RWPE1 (cell line): ENCODE results near the gene CHSY1.
A peak's percentile ranks its signal among the peaks of the same experiment; 100 is the strongest.

Experiments used
- CTCF ChIA-PET: fragments of 350-600 bp; sonication (Branson Sonifier 250); formaldehyde crosslinking; extraction: SDS; loops from one replicate; lab custom pipeline; 2021; lab: Yijun Ruan, JAX
- POLR2A ChIA-PET: fragments of 400-600 bp; formaldehyde crosslinking; extraction: SDS; loops from one replicate; lab custom pipeline; 2020; ENCODE audit warnings: antibody characterized with exemption; ENCODE audit not compliant: low non-redundant PET; lab: Yijun Ruan, JAX
- DNase-seq: peaks from one replicate; pipeline ENCODE4 v3.0.0; 2012; ENCODE audit warnings: low spot score
- H3K27ac ChIP-seq: fragments of 450-650 bp; 2 replicates; pipeline ENCODE4 v1.5.1; 2017
- TF ChIP-seq, protein P1 (sequence below): fragments of 450-650 bp; conservative IDR thresholded peaks from 2 replicates; pipeline ENCODE4 v1.5.1; 2017; ENCODE audit warnings: low read depth, mild to moderate bottlenecking

The CHSY1 gene

DNA sequence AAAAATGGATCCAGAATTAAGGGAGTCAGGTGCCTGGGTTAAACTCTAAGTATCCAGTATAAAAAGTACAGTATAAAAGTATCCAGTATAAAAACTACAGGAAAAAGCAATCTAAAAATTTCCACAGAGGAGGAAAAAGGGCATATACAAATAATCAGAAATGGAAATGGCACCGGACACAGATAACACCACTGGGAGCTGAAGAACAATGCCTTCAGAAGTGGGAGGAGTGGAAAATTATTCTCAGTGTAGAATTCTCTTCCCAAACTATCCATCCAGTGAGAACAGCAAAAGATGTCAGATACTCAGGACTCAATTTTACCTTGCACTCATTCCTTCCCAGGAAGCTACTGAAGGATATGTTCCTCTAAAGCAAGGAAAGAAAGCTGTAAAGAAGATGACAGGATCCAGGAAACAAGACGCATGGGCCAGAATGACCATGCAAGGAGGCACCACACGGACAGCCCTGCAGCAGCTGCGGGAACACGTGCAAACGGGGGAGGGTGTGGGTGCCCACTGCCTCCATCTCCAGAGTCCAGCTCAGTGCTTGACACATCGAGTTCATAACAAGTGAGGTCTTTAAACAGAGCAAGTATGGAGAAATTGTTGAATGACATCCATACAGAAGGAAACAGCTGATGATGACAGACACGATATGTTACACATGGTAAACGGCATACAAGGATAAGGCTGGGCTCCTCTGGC, 68.5 kb downstream of the CHSY1 start:
- no peak for DNase-seq
- H3K27ac ChIP-seq, result no peak overlapping the region
- POLR2A ChIA-PET, result no interaction called here
- TF ChIP-seq, protein P1, sequence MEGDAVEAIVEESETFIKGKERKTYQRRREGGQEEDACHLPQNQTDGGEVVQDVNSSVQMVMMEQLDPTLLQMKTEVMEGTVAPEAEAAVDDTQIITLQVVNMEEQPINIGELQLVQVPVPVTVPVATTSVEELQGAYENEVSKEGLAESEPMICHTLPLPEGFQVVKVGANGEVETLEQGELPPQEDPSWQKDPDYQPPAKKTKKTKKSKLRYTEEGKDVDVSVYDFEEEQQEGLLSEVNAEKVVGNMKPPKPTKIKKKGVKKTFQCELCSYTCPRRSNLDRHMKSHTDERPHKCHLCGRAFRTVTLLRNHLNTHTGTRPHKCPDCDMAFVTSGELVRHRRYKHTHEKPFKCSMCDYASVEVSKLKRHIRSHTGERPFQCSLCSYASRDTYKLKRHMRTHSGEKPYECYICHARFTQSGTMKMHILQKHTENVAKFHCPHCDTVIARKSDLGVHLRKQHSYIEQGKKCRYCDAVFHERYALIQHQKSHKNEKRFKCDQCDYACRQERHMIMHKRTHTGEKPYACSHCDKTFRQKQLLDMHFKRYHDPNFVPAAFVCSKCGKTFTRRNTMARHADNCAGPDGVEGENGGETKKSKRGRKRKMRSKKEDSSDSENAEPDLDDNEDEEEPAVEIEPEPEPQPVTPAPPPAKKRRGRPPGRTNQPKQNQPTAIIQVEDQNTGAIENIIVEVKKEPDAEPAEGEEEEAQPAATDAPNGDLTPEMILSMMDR, result no peak
- CTCF ChIA-PET, result interaction anchor here (0.6 to 0.7 kb wide), 2 partner anchors 175 to 834 kb away, joined by 3 to 4 read pairs; no protein-coding TSS in a partner anchor

DNA sequence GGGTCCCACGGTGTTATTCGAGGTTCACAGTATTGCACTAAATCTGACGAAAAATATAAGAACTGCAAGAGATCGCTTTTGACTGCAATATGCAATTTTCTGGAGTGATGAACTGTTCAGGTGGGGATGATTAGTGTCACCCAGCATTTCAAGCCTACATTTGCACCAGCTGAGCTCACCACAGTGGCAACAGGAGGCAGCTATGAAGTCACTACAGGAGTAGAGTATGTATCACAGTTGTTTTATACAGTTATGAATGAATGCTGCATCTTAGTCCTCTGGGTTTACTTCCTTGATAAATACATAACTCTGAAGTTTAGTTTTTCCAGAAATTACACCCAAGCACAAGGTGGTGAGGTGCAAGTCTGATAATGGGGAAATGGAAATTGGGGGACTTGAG, 69.6 kb downstream of the CHSY1 start:
- TF ChIP-seq, protein P1, result no peak
- ChIA-PET CTCF (interaction anchor here (0.6 kb wide), 1 partner anchor 174 kb away, joined by 4 read pairs; no protein-coding TSS in a partner anchor), POLR2A (no interaction called here)
- H3K27ac ChIP-seq, result no peak overlapping the region
- no peak for DNase-seq

DNA sequence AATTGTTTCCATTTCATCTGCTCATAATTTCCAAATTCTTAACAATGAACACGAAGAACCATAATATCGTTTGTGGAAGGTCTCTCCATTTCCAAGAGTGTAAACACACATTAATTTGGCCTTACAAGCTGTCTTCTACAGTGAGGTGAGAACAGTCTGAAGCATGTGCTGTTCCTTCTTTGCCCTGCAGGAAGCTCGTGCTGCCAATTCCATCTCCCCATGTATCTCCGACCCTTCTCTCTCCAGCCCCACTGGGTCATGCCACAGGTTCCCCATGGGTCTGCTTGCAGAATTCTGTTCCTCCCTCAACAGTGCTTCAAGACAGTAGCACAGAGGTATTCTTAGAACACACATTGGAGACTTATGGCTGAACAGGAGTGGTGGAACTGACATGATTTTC, 70.5 kb downstream of the CHSY1 start:
- H3K27ac ChIP-seq, result no peak overlapping the region
- no peak for DNase-seq
- ChIA-PET POLR2A (no interaction called here), CTCF (interaction anchor here (0.6 to 0.8 kb wide), 2 partner anchors 10 to 578 kb away, joined by 3 read pairs; no protein-coding TSS in a partner anchor)
- TF ChIP-seq, protein P1, result no peak

DNA sequence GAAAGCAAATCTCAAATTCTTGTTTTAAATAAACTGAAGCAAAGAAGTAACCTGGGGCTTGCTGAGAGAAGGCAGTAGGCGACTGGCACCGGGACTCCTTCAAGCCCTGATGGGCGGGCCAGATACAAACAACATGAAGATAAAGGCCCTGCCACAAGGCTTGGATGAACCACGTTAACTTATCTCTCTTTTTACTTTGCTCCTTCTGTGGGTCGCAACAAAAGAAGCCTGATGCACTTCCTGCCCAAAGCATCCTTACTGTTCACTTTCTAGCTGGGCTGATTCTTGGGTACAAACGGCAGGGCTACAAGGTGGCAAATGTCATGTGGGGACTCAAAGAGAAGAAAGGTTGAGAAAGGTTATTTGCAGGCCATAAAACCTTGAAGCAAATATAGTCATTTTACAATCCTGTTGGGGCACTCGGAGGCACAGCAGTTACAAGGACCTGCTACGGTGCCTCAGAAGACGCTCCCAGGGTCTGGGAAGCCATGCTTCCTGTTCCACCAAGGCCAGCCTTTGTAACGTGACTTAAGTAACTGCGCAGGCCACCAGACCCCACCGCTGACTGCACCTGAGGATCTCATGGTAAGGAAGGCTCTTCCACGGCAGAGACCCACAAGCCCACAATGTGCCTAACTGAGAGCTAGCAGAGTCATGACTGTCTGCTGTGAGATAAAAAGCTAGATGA, 71.1 kb downstream of the CHSY1 start:
- H3K27ac ChIP-seq, result peak overlapping the region; percentile 57
- ChIA-PET POLR2A (no interaction called here), CTCF (interaction anchor here (0.6 to 0.8 kb wide), 2 partner anchors 9 to 578 kb away, joined by 3 read pairs; no protein-coding TSS in a partner anchor)
- no peak for DNase-seq
- TF ChIP-seq, protein P1, result no peak

DNA sequence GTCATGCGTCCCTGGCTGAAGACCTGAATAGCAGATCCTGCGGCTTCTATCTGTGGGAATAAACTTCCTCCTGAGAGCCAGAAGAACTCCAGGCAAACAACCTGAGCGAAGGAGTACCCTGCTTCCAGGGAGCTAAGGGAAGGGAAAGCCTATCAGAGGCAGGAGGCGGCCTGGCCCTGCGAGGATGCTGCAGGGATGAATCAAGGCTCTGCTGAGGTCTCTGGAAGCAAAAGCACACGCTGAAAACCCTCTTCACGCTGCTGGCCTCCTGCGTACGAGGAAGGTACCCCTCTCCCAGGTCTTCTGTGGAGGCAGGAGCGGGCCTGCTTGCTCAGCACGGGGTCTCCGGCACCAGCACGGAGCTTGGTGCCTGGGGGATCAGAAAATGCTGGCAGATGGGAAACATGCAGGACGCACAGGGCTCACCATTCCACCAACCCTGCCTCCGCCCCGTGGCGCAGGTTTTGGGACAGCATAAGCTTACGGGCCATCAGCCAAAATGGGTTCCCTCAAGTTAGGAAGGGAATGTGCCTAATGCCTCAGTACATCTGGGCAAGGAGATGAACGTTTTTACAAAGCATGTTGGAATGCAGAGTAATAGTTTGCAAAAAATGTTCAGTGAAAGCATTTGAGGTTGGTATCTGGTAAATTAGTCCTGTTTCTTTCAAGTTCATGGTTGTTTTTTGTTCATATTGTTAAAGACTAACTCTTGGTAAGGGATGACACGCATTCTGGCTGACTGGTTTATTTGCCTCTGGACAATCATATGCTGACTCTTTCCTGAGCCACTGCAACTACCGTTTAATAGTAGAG, 72.3 kb downstream of the CHSY1 start:
- POLR2A ChIA-PET, result no interaction called here
- DNase-seq, result no peak
- H3K27ac ChIP-seq, result peak overlapping the region; percentile 57
- CTCF ChIA-PET, result no interaction called here
- TF ChIP-seq, protein P1, result no peak

DNA sequence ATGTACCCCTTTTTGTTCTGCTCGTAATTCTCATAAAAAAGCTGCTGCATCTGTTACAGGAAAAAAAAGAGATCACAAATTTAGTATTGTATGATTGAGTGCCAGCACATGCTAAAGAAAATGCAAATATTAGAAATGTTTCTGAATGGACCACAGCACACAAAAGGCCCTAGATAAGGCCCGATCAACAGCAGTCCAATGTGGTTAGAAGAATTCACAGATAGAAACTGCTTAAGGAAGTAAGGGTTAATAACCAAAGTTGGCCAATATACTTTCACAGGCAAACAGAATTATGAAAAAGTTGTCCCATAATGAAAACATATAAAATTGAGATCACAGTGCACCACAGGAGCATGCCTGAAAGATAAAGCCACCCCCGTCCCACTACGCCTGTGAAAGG, 72.9 kb downstream of the CHSY1 start:
- TF ChIP-seq, protein P1, result no peak
- CTCF ChIA-PET, result no interaction called here
- H3K27ac ChIP-seq, result peak overlapping the region; percentile 57
- POLR2A ChIA-PET, result no interaction called here
- DNase-seq, result no peak
